NT2/D1 (cell line): Measurements from ENCODE around the gene HS2ST1.

Experiments used
- DNase-seq: peaks from one replicate; pipeline ENCODE4 v3.0.0-alpha.2; 2011; ENCODE audit warnings: low read depth, low spot score
- H3K27me3 ChIP-seq: 2 replicates; pipeline ENCODE4 v1.6.0; 2011; ENCODE audit warnings: mild to moderate bottlenecking; ENCODE audit not compliant: insufficient read length, insufficient read depth
- H3K36me3 ChIP-seq: 2 replicates; pipeline ENCODE4 v1.6.1; 2011; ENCODE audit warnings: mild to moderate bottlenecking, low read length, mixed read lengths; ENCODE audit not compliant: insufficient read depth, insufficient read length
- H3K4me1 ChIP-seq: 2 replicates; pipeline ENCODE4 v1.5.1; 2011; ENCODE audit not compliant: insufficient read depth, insufficient read length
- H3K4me3 ChIP-seq: 2 replicates; pipeline ENCODE4 v1.5.1; 2011; ENCODE audit warnings: low read depth; ENCODE audit not compliant: insufficient read length
- H3K9ac ChIP-seq: 2 replicates; pipeline ENCODE4 v1.6.0; 2011; ENCODE audit warnings: low read depth; ENCODE audit not compliant: insufficient read length
- H3K9me3 ChIP-seq: 2 replicates; pipeline ENCODE4 v1.5.1; 2011; ENCODE audit warnings: mild to moderate bottlenecking, low read length; ENCODE audit not compliant: insufficient read depth
- SUZ12 ChIP-seq: IDR thresholded peaks from 2 replicates; pipeline ENCODE4 v1.6.1; 2011; ENCODE audit not compliant: insufficient read length, insufficient read depth; ENCODE audit errors: extremely low read depth
- YY1 ChIP-seq: IDR thresholded peaks from 2 replicates; pipeline ENCODE4 v1.6.1; 2011; ENCODE audit not compliant: insufficient read length, insufficient read depth
- ZNF274 ChIP-seq: IDR thresholded peaks from 2 replicates; pipeline ENCODE4 v1.6.1; 2011; ENCODE audit warnings: mild to moderate bottlenecking, low read depth, low read length

Gene HS2ST1

GRCh38 chr1:87086120-87086519 is 171.7 kb downstream of the HS2ST1 start:
- no peak overlapping the region for H3K9ac ChIP-seq
- peaks cover 10% of the 10 kb centered on the region for H3K36me3 ChIP-seq
- no peak for DNase-seq
- H3K4me3 ChIP-seq = no peak overlapping the region
- no peaks in the 10 kb centered on the region for H3K27me3 ChIP-seq
- H3K9me3 ChIP-seq = no peaks in the 10 kb centered on the region
- no peaks in the 10 kb centered on the region for H3K4me1 ChIP-seq
- no peak for TF ChIP-seq ZNF274
- TF ChIP-seq SUZ12 = no peak
- TF ChIP-seq YY1 = no peak

GRCh38 chr1:87089070-87089736 is 174.8 kb downstream of the HS2ST1 start:
- H3K9ac ChIP-seq = no peak overlapping the region
- no peak for DNase-seq
- no peaks in the 10 kb centered on the region for H3K27me3 ChIP-seq
- peaks cover 10% of the 10 kb centered on the region for H3K36me3 ChIP-seq
- no peak overlapping the region for H3K4me3 ChIP-seq
- TF ChIP-seq ZNF274 = no peak
- no peak for TF ChIP-seq SUZ12
- TF ChIP-seq YY1 = no peak
- H3K4me1 ChIP-seq = no peaks in the 10 kb centered on the region
- no peaks in the 10 kb centered on the region for H3K9me3 ChIP-seq

- Histone ChIP-seq H3K9me3 (no peaks in the 10 kb centered on the region), H3K27me3 (no peaks in the 10 kb centered on the region), H3K9ac (no peak overlapping the region), H3K4me3 (no peak overlapping the region), H3K36me3 (peaks cover 6% of the 10 kb centered on the region), H3K4me1 (no peaks in the 10 kb centered on the region)
- DNase-seq = no peak
- TF ChIP-seq SUZ12 (no peak), ZNF274 (no peak), YY1 (no peak)
Observed at GRCh38 chr1:87089823-87090222, 175.4 kb downstream of the HS2ST1 start.

- DNase-seq = no peak
- no peak for TF ChIP-seq ZNF274
- TF ChIP-seq YY1 = no peak
- no peak for TF ChIP-seq SUZ12
Observed at GRCh38 chr1:87091425-87091824, 177.0 kb downstream of the HS2ST1 start.

GRCh38 chr1:87092846-87093245 is 178.4 kb downstream of the HS2ST1 start:
- no peak for TF ChIP-seq YY1
- TF ChIP-seq SUZ12 = no peak
- no peak for TF ChIP-seq ZNF274
- H3K4me1 ChIP-seq = no peaks in the 10 kb centered on the region

More at GRCh38 chr1:87091425-87091824, 177.0 kb downstream of the HS2ST1 start:
- H3K9ac ChIP-seq = no peak overlapping the region
- H3K9me3 ChIP-seq = no peaks in the 10 kb centered on the region
- H3K4me1 ChIP-seq = no peaks in the 10 kb centered on the region
- H3K27me3 ChIP-seq = no peaks in the 10 kb centered on the region
- peaks cover 4% of the 10 kb centered on the region for H3K36me3 ChIP-seq
- no peak overlapping the region for H3K4me3 ChIP-seq

GRCh38 chr1:87093286-87093685 is 178.9 kb downstream of the HS2ST1 start:
- H3K4me3 ChIP-seq = no peak overlapping the region
- no peaks in the 10 kb centered on the region for H3K4me1 ChIP-seq
- H3K36me3 ChIP-seq = no peaks in the 10 kb centered on the region
- H3K9me3 ChIP-seq = no peaks in the 10 kb centered on the region
- no peaks in the 10 kb centered on the region for H3K27me3 ChIP-seq
- H3K9ac ChIP-seq = no peak overlapping the region
- DNase-seq = no peak
- TF ChIP-seq ZNF274 (no peak), YY1 (no peak), SUZ12 (no peak)

More at GRCh38 chr1:87092846-87093245, 178.4 kb downstream of the HS2ST1 start:
- no peak overlapping the region for H3K9ac ChIP-seq
- no peaks in the 10 kb centered on the region for H3K9me3 ChIP-seq
- H3K27me3 ChIP-seq = no peaks in the 10 kb centered on the region
- DNase-seq = no peak
- H3K36me3 ChIP-seq = no peaks in the 10 kb centered on the region
- H3K4me3 ChIP-seq = no peak overlapping the region

GRCh38 chr1:87094238-87094637 is 179.8 kb downstream of the HS2ST1 start:
- TF ChIP-seq YY1 (no peak), SUZ12 (no peak), ZNF274 (no peak)
- H3K36me3 ChIP-seq = no peaks in the 10 kb centered on the region
- H3K4me3 ChIP-seq = no peak overlapping the region
- no peaks in the 10 kb centered on the region for H3K27me3 ChIP-seq
- DNase-seq = no peak
- H3K9ac ChIP-seq = no peak overlapping the region
- no peaks in the 10 kb centered on the region for H3K4me1 ChIP-seq
- 0 out of 2 replicates have a peak, but pooled peaks cover 2% of the 10 kb centered on the region for H3K9me3 ChIP-seq
